A673 (cell line): ENCODE results near the gene PARP12.

Source experiments
- EZH2 ChIP-seq: fragments of 200-600 bp; sonication (generic); IDR thresholded peaks from 2 replicates; pipeline ENCODE4 v1.6.1; 2017; ENCODE audit warnings: borderline replicate concordance, low read depth, mild to moderate bottlenecking, mixed read lengths, antibody characterized with exemption, low read length; ENCODE audit not compliant: poor library complexity, severe bottlenecking
- TF ChIP-seq, protein P1 (sequence below): fragments of 300-800, 200-600 bp; sonication (generic); conservative IDR thresholded peaks from 2 replicates; pipeline ENCODE4 v1.5.1; 2017; ENCODE audit warnings: low read depth, mild to moderate bottlenecking, antibody characterized with exemption, low read length, moderate library complexity, mixed read lengths

DNA sequence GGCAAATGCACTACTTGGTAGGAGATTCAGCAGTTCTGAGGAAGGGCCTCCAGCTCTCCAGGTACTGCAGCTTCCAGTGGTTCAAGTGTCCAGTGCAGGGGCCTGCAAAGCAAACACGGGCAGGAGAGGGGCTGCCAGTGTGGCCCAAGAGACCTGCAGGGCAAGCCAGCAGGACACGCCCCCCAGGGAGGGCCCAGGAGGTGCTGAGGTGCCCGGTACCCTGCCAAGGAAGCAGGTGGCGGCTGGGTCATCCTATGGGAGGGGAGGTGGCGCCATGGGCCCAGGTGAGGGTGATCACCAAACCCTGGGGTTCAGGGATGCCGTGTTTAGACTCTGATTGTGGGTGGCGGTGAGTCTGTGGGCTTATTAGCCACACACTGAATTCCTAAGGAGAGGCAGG lies 45.7 kb downstream of the PARP12 start:
- TF ChIP-seq, protein P1, sequence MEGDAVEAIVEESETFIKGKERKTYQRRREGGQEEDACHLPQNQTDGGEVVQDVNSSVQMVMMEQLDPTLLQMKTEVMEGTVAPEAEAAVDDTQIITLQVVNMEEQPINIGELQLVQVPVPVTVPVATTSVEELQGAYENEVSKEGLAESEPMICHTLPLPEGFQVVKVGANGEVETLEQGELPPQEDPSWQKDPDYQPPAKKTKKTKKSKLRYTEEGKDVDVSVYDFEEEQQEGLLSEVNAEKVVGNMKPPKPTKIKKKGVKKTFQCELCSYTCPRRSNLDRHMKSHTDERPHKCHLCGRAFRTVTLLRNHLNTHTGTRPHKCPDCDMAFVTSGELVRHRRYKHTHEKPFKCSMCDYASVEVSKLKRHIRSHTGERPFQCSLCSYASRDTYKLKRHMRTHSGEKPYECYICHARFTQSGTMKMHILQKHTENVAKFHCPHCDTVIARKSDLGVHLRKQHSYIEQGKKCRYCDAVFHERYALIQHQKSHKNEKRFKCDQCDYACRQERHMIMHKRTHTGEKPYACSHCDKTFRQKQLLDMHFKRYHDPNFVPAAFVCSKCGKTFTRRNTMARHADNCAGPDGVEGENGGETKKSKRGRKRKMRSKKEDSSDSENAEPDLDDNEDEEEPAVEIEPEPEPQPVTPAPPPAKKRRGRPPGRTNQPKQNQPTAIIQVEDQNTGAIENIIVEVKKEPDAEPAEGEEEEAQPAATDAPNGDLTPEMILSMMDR, result no peak
- TF ChIP-seq EZH2, result no peak
